Neural cell (in vitro differentiated cells): ENCODE data around the gene STRBP. TPM values are rescaled to one million over a fixed set of nuclear protein-coding genes. Genes with fewer than 3 reads are reported as not detected.

Source experiments
- H2AFZ ChIP-seq: fragments of 200-600, 300-800 bp; sonication (generic), shearing (Covaris generic); 2 replicates; pipeline ENCODE4 v1.6.0; 2014; ENCODE audit warnings: low read depth, mild to moderate bottlenecking, antibody characterized with exemption, low read length, moderate library complexity
- H3F3A ChIP-seq: fragments of 200-600 bp; shearing (Covaris generic); 2 replicates; pipeline ENCODE4 v1.6.1; 2016; ENCODE audit warnings: mild to moderate bottlenecking, moderate library complexity, mixed read lengths, antibody characterized with exemption, low read length; ENCODE audit not compliant: insufficient read depth, poor library complexity, severe bottlenecking
- H3K27ac ChIP-seq: fragments of 200-600, 300-800 bp; sonication (generic), shearing (Covaris generic); 2 replicates; pipeline ENCODE4 v1.5.1; 2014; ENCODE audit warnings: mild to moderate bottlenecking, low read length, moderate library complexity
- H3K27me3 ChIP-seq: fragments of 300-800, 200-600 bp; sonication (generic), shearing (Covaris generic); 2 replicates; pipeline ENCODE4 v1.6.0; 2014; ENCODE audit warnings: mild to moderate bottlenecking, low read depth, low read length, moderate library complexity; ENCODE audit not compliant: insufficient read depth
- H3K36me3 ChIP-seq: fragments of 300-800, 200-600 bp; sonication (generic), shearing (Covaris generic); 2 replicates; pipeline ENCODE4 v1.5.1; 2014; ENCODE audit warnings: mild to moderate bottlenecking, antibody characterized with exemption, low read length, moderate library complexity; ENCODE audit not compliant: insufficient read depth
- H3K4me2 ChIP-seq: fragments of 300-800, 200-600 bp; sonication (generic), shearing (Covaris generic); 2 replicates; pipeline ENCODE4 v1.6.0; 2014; ENCODE audit warnings: mild to moderate bottlenecking, low read length
- H3K4me3 ChIP-seq: fragments of 300-800, 200-600 bp; sonication (generic), shearing (Covaris generic); 2 replicates; pipeline ENCODE4 v1.5.1; 2014; ENCODE audit warnings: mild to moderate bottlenecking, low read length, moderate library complexity
- H3K79me2 ChIP-seq: fragments of 200-600 bp; shearing (Covaris generic); replicated peaks from 2 replicates; pipeline ENCODE4 v1.6.0; 2014; ENCODE audit warnings: mild to moderate bottlenecking, low read length, moderate library complexity; ENCODE audit not compliant: insufficient read depth
- H3K9ac ChIP-seq: fragments of 300-800, 200-600 bp; sonication (generic), shearing (Covaris generic); 2 replicates; pipeline ENCODE4 v1.6.1; 2016; ENCODE audit warnings: mild to moderate bottlenecking, low read length, mixed read lengths
- H3K9me2 ChIP-seq: fragments of 200-600 bp; shearing (Covaris generic); 2 replicates; pipeline ENCODE4 v1.6.1; 2016; ENCODE audit warnings: mild to moderate bottlenecking, low read length, mixed read lengths; ENCODE audit not compliant: insufficient read depth
- H3K9me3 ChIP-seq: fragments of 200-600, 300-800 bp; sonication (generic), shearing (Covaris generic); 2 replicates; pipeline ENCODE4 v1.6.1; 2016; ENCODE audit warnings: mild to moderate bottlenecking, mixed run types, low read length, moderate library complexity, mixed read lengths
- H4K20me1 ChIP-seq: fragments of 200-600 bp; shearing (Covaris generic); 2 replicates; pipeline ENCODE4 v1.6.1; 2016; ENCODE audit warnings: mild to moderate bottlenecking, mixed run types; ENCODE audit not compliant: insufficient read depth
- CTCF ChIP-seq: fragments of 450-650 bp; IDR thresholded peaks from 2 replicates; pipeline ENCODE4 v1.5.1; 2014; ENCODE audit warnings: antibody characterized with exemption, mild to moderate bottlenecking, moderate library complexity; ENCODE audit not compliant: poor library complexity, severe bottlenecking
- EP300 ChIP-seq: fragments of 450-650 bp; conservative IDR thresholded peaks from 2 replicates; pipeline ENCODE4 v1.6.1; 2014; ENCODE audit warnings: antibody characterized with exemption, mild to moderate bottlenecking, moderate library complexity; ENCODE audit not compliant: poor library complexity, severe bottlenecking
- EZH2 ChIP-seq: fragments of 200-600, 300-800 bp; shearing (Covaris generic), sonication (generic); IDR thresholded peaks from 2 replicates; pipeline ENCODE4 v1.6.1; 2014; ENCODE audit warnings: antibody characterized with exemption, low read length, borderline replicate concordance, mild to moderate bottlenecking; ENCODE audit not compliant: insufficient read depth, poor library complexity, severe bottlenecking
- MXI1 ChIP-seq: fragments of 450-650 bp; conservative IDR thresholded peaks from 2 replicates; pipeline ENCODE4 v1.6.1; 2014; ENCODE audit warnings: antibody characterized with exemption, mild to moderate bottlenecking; ENCODE audit not compliant: poor library complexity, severe bottlenecking
- POLR2AphosphoS5 ChIP-seq: IDR thresholded peaks from 2 replicates; pipeline ENCODE4 v1.6.1; 2012
- RAD21 ChIP-seq: fragments of 450-650 bp; conservative IDR thresholded peaks from 2 replicates; pipeline ENCODE4 v1.6.1; 2014; ENCODE audit warnings: antibody characterized with exemption, mild to moderate bottlenecking, moderate library complexity
- REST ChIP-seq: IDR thresholded peaks from 2 replicates; pipeline ENCODE4 v1.6.1; 2012; ENCODE audit warnings: borderline replicate concordance
- SMC3 ChIP-seq: fragments of 450-650 bp; conservative IDR thresholded peaks from 2 replicates; pipeline ENCODE4 v1.6.1; 2014; ENCODE audit warnings: antibody characterized with exemption, mild to moderate bottlenecking, moderate library complexity; ENCODE audit not compliant: poor library complexity
- TAF1 ChIP-seq: IDR thresholded peaks from 2 replicates; pipeline ENCODE4 v1.6.1; 2012; ENCODE audit warnings: low read depth
- polyA plus RNA-seq: library from polyadenylated mRNA; depleted of rRNA; stranded (reverse); fragments of >200 nt; gene quantifications from 2 replicates; pipeline ENCODE4 v1.2.3, GENCODE V29; 2014

The STRBP gene
- polyA plus RNA-seq, 1 donor from 2014 or later, result 64.6 TPM

- H3K4me3 ChIP-seq, result no peak overlapping the region
- H3K27me3 ChIP-seq, result no peaks in the 10 kb centered on the region
- H3K27ac ChIP-seq, result no peak overlapping the region
- peaks cover 4% of the 10 kb centered on the region for H4K20me1 ChIP-seq
- no peaks in the 10 kb centered on the region for H3K9me3 ChIP-seq
- no peak overlapping the region for H2AFZ ChIP-seq
- H3K36me3 ChIP-seq, result peaks cover 7% of the 10 kb centered on the region
- no peak for TF ChIP-seq EZH2
- TF ChIP-seq SMC3, result no peak
- TF ChIP-seq REST, result no peak
- TF ChIP-seq POLR2AphosphoS5, result no peak
- TF ChIP-seq TAF1, result no peak
- TF ChIP-seq EP300, result no peak
- no peak for TF ChIP-seq MXI1
- no peaks in the 10 kb centered on the region for H3F3A ChIP-seq
- H3K9me2 ChIP-seq, result no peaks in the 10 kb centered on the region
- no peak overlapping the region for H3K9ac ChIP-seq
- H3K4me2 ChIP-seq, result no peak overlapping the region
- H3K79me2 ChIP-seq, result no peaks in the 10 kb centered on the region
Observed at GRCh38 chr9:123104807-123105206, 163.6 kb downstream of the STRBP start.

GRCh38 chr9:123102375-123103113 lies 165.8 kb downstream of the STRBP start:
- no peaks in the 10 kb centered on the region for H3F3A ChIP-seq
- no peaks in the 10 kb centered on the region for H3K79me2 ChIP-seq
- H3K4me2 ChIP-seq, result no peak overlapping the region
- no peak overlapping the region for H3K9ac ChIP-seq
- no peak overlapping the region for H2AFZ ChIP-seq
- H3K27ac ChIP-seq, result no peak overlapping the region
- peaks cover 20% of the 10 kb centered on the region for H3K36me3 ChIP-seq
- TF ChIP-seq EP300 (no peak), SMC3 (peak; percentile 19)
- no peak overlapping the region for H3K4me3 ChIP-seq
- peaks cover 4% of the 10 kb centered on the region for H4K20me1 ChIP-seq
- H3K9me2 ChIP-seq, result no peaks in the 10 kb centered on the region
- H3K27me3 ChIP-seq, result no peaks in the 10 kb centered on the region
- H3K9me3 ChIP-seq, result no peaks in the 10 kb centered on the region

- H3K4me2 ChIP-seq, result no peak overlapping the region
- TF ChIP-seq MXI1, result no peak
- no peak for TF ChIP-seq EP300
- no peak for TF ChIP-seq EZH2
- no peak for TF ChIP-seq SMC3
- no peak for TF ChIP-seq CTCF
- TF ChIP-seq TAF1, result no peak
- no peak for TF ChIP-seq REST
- TF ChIP-seq RAD21, result no peak
- TF ChIP-seq POLR2AphosphoS5, result no peak
- H3K4me3 ChIP-seq, result no peak overlapping the region
- H3K9me3 ChIP-seq, result no peaks in the 10 kb centered on the region
- peaks cover 3% of the 10 kb centered on the region for H4K20me1 ChIP-seq
- no peak overlapping the region for H3K9ac ChIP-seq
- no peaks in the 10 kb centered on the region for H3K27me3 ChIP-seq
- H3F3A ChIP-seq, result no peaks in the 10 kb centered on the region
- no peaks in the 10 kb centered on the region for H3K79me2 ChIP-seq
- H3K9me2 ChIP-seq, result no peaks in the 10 kb centered on the region
- peaks cover 22% of the 10 kb centered on the region for H3K36me3 ChIP-seq
- H3K27ac ChIP-seq, result no peak overlapping the region
- no peak overlapping the region for H2AFZ ChIP-seq
Observed at GRCh38 chr9:123099548-123099947, 168.8 kb downstream of the STRBP start.
